GM18867 (cell line): ENCODE data around the gene TEX10.

Experiments
- ATAC-seq: cut with Tn5 transposase; IDR thresholded peaks from one replicate; pipeline ENCODE4 v1.9.1; 2021; ENCODE audit warnings: mild to moderate bottlenecking, moderate library complexity; ENCODE audit not compliant: unreplicated experiment

Gene TEX10

DNA sequence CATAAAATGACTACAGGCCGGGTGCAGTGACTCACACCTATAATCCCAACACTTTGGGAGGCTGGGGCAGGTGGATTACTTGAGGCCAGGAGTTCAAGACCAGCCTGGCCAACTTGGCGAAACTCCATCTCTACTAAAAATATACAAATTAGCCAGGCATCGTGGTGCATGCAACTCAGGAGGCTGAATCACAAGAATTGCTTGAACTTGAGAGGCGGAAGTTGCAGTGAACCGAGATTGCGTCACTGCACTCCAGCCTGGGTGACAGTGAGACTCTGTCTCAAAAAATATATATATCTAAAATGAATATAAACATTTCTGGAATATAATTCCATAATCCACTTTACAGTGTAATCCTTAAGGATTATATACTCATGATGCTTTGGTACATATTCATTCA lies 66.5 kb downstream of the TEX10 start:
- no peak for ATAC-seq

GRCh38 chr9:100285601-100286000 lies 67.1 kb downstream of the TEX10 start:
- no peak for ATAC-seq

DNA sequence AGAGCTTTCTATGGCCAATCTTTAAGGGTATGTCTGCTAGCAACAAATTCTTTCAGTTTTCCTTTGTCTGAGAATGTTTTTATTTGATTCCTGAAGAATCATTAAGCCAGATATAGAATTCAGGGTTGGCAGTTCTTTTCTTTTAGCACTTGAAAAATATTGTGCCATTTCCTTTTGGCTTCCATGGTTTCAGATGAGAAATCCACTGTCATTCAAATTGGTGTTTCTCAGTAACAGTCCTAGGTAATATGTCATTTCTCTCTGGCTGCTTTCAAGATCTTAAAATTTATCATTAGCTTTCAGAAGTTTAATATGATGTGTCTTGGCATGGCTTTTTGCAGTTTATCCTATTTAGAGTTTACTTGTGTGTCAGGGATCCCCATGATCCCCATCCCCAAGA lies 67.7 kb downstream of the TEX10 start:
- ATAC-seq, result no peak

- no peak for ATAC-seq
These were observed 68.5 kb downstream of the TEX10 start for GRCh38 chr9:100284247-100284646.

DNA sequence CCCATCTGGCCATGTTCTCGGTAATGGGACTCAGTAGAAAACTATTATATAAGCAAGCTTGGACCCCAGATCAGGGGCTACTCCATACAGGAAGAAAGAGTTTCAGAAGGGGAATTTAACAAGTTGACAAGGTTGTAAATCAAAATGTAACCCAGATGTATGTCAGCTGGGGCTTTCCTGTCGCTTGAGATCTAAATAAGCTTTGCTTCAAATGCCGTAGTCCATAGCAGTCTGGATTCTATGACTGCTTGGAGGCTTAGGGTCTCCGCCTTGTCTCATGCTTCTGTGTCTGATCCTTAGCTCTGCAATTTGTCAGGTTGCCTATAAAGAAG lies 70.4 kb downstream of the TEX10 start:
- no peak for ATAC-seq

DNA sequence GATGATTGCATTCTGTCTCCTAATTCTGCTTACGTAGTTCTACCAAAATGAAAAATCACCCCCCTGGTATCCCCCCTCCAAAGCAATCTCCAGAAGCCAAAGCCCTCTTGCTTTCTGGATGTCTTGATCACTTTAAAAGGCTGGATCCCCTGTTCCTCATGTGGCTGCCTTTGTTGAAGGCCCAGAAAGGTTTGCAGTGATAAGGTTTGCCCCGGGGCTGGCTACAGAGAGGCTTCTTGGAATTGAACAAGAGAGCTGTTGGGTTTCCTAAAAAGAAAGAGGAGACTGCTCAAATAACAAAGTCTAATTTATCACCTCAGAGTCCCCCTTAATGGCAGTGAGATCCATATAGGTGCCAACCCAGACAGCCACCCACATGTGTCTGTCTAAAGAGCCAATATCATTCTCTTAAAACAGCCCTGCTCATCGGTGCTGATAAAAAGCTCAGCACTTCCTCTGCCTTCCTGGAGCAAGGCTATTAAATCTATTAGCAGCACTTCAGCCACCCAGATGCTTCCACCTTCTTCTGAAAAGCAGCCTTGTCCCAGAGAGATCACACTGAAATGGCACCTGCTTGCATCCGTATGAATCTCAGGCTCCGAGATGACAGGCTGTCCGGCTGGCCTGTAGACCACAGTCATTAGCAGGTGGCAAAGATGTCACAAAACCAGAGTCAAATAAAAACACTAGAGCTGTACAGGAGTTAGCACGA lies 70.9 kb downstream of the TEX10 start:
- ATAC-seq, result no peak

DNA sequence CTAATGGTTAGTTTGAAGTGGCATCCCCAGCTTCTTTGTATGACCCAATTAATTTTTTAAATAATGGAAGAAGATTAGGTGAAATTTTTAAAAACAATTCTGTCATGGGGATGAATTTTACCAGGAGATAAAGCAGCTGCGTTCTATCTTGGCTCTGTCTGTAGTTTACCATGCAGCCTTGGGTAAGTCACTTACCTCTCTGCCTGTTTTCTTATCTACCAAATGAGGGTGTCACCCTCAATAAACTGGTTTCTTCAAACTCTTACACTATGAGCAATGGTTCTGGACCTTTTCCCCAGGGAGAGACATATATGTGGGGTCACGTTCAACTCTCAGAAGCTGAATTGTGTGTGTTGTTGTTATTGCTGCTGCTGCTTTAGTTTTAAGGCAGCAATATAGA lies 71.7 kb downstream of the TEX10 start:
- no peak for ATAC-seq

DNA sequence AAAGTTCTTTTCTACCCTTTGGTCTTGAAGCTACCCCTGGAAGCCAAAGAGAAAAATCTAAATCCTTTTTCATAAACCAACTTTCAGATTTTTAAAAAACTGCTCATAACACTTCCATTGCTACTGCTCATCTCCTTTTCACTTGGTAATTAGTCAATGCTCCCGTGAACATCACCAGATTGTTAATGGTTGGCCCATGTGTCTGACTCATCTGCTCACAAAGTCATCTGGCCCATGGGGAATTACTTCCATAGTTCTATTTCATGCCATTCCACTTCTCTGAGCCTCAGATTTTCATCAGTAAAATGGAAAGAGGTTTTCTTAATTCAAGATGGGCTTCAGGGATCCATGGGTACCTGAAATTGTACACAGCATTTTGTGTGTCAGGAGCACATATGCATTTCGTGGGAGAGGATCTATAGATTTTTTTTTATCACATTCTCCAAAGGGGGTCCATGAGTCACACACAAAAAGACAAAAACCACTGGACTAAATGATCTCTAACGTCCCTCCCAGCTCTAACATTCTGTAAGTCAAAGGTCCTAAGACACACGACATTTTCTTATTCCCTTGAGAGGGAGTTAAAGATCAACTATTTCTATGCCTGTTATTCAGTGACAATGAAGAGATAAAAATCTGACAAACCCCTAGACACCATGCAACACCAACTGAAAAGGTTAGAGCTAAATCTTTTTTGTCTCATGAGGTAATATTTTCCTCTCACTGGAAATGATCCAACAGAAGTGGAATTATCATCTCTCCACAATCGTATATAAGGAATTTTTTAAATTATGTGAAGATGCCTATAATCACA lies 75.4 kb downstream of the TEX10 start:
- no peak for ATAC-seq

DNA sequence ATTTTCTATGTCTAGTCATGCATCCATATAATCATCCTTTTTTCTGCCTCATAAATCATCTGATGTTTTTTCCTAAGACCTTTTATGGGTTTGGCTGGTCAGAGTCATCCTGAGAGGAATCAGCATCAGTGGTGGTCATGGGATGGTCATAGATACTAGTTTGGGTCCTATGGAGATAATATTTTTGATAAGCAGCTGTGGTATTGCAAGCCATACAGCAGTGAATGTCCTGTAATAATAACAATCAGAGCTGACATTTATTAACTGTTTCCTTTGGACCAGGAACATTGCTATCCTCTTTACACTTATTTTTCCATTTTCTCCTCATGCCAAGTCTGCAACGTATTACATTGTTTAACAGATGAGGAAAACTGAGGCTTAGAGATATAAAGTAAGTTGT lies 83.1 kb downstream of the TEX10 start:
- ATAC-seq, result no peak

DNA sequence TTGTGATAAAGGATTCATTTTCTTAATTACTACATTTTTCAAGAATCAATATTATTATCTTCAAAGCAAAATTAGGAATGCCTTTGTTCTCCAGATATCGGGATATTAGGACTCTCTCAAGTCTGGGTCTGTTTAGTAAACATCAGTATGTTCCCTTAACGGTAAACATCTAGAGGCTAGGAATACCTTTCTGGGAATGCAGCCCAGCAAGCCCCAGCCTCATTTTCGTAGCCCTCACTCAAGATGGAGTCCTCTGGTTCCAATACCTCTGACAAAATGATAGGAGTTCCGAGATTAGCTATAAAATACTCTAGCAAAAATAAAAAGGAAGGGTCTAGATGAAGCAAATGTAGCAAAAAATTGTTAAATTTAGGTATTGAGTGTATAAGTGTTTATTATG lies 84.5 kb downstream of the TEX10 start:
- ATAC-seq, result no peak

- ATAC-seq, result no peak
These were observed 85.5 kb downstream of the TEX10 start for GRCh38 chr9:100267211-100267610.
